BLaER1 (cell line): ENCODE measurements around the gene CITED4.
A peak's percentile ranks its signal among the peaks of the same experiment; 100 is the strongest.

ENCODE experiments used
- H3K27ac ChIP-seq: shearing (Covaris generic); formaldehyde crosslinking; 2 replicates; pipeline ENCODE4 v1.8.1; 2022
- H3K27me3 ChIP-seq: shearing (Covaris generic); formaldehyde crosslinking; 2 replicates; pipeline ENCODE4 v1.8.1; 2022
- H3K36me3 ChIP-seq: shearing (Covaris generic); formaldehyde crosslinking; 2 replicates; pipeline ENCODE4 v1.8.1; 2022
- H3K4me1 ChIP-seq: shearing (Covaris generic); formaldehyde crosslinking; 2 replicates; pipeline ENCODE4 v1.8.1; 2022
- H3K4me2 ChIP-seq: shearing (Covaris generic); formaldehyde crosslinking; 2 replicates; pipeline ENCODE4 v1.8.1; 2022
- H3K4me3 ChIP-seq: shearing (Covaris generic); formaldehyde crosslinking; 2 replicates; pipeline ENCODE4 v1.8.1; 2022
- H3K9ac ChIP-seq: shearing (Covaris generic); formaldehyde crosslinking; 2 replicates; pipeline ENCODE4 v1.8.1; 2022
- H3K9me3 ChIP-seq: shearing (Covaris generic); formaldehyde crosslinking; 2 replicates; pipeline ENCODE4 v1.8.1; 2022
- H4K20me1 ChIP-seq: shearing (Covaris generic); formaldehyde crosslinking; 2 replicates; pipeline ENCODE4 v1.8.1; 2022
- Cebpa-rat ChIP-seq: shearing (Covaris generic); IDR thresholded peaks from 2 replicates; pipeline ENCODE4 v1.8.1; 2022

CITED4 gene

DNA sequence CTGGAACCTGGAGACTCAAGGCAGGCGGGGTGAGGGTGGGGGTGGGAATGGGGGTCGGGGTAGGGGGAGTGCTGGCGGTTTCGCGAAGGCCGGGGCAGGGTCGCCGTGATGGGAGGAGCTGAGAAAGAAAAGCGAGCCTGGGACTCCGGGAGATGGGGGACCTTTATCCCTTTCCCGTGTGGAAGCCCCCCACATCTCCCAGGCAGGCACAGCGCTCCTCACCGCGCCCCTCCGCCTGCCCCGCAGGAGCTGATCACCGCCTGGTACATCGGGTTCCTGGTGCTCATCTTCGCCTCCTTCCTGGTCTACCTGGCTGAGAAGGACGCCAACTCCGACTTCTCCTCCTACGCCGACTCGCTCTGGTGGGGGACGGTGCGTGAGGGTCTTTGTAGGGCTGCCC is 43.1 kb downstream of the CITED4 start:
- no peaks in the 10 kb centered on the region; the same call in 1 of the 2 replicates for H3K36me3 ChIP-seq
- no peak for TF ChIP-seq Cebpa-rat
- H3K4me3 ChIP-seq: no peak overlapping the region
- no peak overlapping the region for H3K9ac ChIP-seq
- no peaks in the 10 kb centered on the region for H3K9me3 ChIP-seq
- peak overlapping the region; percentile 97; the same call in 1 of the 2 replicates for H3K4me2 ChIP-seq
- H3K4me1 ChIP-seq: peaks cover 39% of the 10 kb centered on the region
- peaks cover 7% of the 10 kb centered on the region; the same call in 1 of the 2 replicates for H3K27me3 ChIP-seq
- no peak overlapping the region for H3K27ac ChIP-seq
- H4K20me1 ChIP-seq: peaks cover 13% of the 10 kb centered on the region

DNA sequence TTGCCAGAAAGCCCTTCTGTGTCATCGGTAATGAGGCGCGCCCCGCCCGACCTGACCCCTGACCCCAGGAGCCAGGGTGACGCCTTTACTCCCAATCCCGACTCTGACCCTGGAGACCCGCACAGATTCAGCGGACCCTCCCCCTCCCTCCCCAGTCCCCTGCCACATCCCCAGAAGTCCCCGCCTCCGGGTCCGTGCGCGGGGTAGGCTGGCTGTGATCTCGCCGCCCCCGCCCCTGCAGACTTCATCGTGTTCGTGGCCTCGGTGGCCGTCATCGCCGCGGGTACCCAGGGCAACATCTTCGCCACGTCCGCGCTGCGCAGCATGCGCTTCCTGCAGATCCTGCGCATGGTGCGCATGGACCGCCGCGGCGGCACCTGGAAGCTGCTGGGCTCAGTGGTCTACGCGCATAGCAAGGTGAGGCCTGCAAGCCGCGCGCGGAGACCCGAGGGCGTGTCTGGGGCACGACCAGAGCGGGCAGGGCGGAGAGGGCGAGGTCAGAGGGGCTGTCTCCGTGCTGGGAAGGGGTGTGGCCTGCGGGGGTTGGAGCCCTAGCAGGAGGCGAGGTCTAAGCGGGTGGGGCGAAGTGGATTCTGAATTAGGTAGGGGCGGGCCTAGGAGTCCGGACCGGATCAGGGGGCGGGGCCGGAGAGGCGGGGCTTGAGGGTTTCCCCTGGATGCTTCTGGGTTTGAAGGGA is 43.8 kb downstream of the CITED4 start:
- H4K20me1 ChIP-seq: peaks cover 13% of the 10 kb centered on the region
- H3K27ac ChIP-seq: no peak overlapping the region
- peak overlapping the region; percentile 34; the same call in 1 of the 2 replicates for H3K9ac ChIP-seq
- peaks cover 32% of the 10 kb centered on the region for H3K4me1 ChIP-seq
- no peaks in the 10 kb centered on the region; the same call in 1 of the 2 replicates for H3K36me3 ChIP-seq
- no peaks in the 10 kb centered on the region for H3K9me3 ChIP-seq
- TF ChIP-seq Cebpa-rat: no peak
- peak overlapping the region; percentile 67 for H3K4me3 ChIP-seq
- H3K27me3 ChIP-seq: peaks cover 7% of the 10 kb centered on the region; the same call in 1 of the 2 replicates
- peak overlapping the region; percentile 97 for H3K4me2 ChIP-seq

DNA sequence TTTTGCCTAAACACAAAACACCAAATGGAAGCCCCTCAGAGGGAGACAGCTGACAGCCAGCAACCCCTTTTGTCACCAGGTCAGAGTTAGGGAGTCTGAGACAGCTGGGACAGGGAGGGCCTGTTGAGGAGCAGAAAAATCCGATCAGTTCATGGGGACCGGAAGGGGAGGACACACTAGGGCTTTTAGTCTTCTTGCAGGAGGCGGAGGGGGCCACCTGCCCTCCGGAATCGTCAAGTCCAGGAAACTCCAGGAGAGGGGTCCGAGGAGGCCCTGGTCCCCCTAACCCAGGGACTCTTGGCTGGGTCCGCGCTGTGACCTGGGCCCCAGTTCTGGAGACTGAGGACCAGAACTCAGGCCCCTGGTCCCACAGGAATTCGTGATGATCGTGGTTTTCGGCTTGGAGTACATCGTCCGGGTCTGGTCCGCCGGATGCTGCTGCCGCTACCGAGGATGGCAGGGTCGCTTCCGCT is 44.3 kb downstream of the CITED4 start:
- H3K9me3 ChIP-seq: no peaks in the 10 kb centered on the region
- H3K4me2 ChIP-seq: peak overlapping the region; percentile 97
- no peaks in the 10 kb centered on the region; the same call in 1 of the 2 replicates for H3K36me3 ChIP-seq
- H3K9ac ChIP-seq: no peak overlapping the region
- peak overlapping the region; percentile 67 for H3K4me3 ChIP-seq
- H3K27me3 ChIP-seq: peaks cover 7% of the 10 kb centered on the region; the same call in 1 of the 2 replicates
- no peak overlapping the region for H3K27ac ChIP-seq
- TF ChIP-seq Cebpa-rat: no peak
- H4K20me1 ChIP-seq: peaks cover 13% of the 10 kb centered on the region
- H3K4me1 ChIP-seq: peaks cover 26% of the 10 kb centered on the region

DNA sequence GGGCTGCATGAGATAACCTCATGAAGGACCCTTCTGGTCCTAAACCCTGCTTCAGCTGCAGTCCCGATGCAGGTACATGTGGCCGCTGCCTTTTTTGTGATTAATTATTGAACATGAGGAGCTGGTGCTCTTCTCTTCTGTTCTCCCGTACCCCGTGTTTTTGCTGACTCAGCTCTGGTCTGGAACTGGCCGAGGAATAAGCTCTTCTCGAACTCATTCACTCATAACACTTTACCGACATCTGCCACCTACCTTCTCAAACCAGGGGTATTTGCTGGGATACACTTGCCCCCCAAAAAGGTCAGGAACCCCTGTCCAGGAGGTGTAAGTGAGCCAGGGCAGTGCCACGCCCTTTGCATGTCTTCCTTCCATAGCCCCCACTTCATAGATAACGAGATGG is 46.7 kb downstream of the CITED4 start:
- Histone ChIP-seq H3K9ac (no peak overlapping the region), H3K4me3 (no peak overlapping the region), H3K27ac (no peak overlapping the region), H3K27me3 (peaks cover 7% of the 10 kb centered on the region; the same call in 1 of the 2 replicates), H3K4me1 (peaks cover 12% of the 10 kb centered on the region), H3K4me2 (no peak overlapping the region), H3K36me3 (no peaks in the 10 kb centered on the region), H4K20me1 (peaks cover 13% of the 10 kb centered on the region), H3K9me3 (no peaks in the 10 kb centered on the region)
- no peak for TF ChIP-seq Cebpa-rat
